Stimulated activated naive CD8-positive, alpha-beta T cell treated with anti-CD3 and anti-CD28 coated beads, Interleukin-15, Interleukin-2, amounts not matched to agents 100 U/mL and 50 U/mL, for 24 hours (primary cell): ENCODE measurements around the gene OBSL1.

ENCODE experiments used
- ATAC-seq: fragments of 150-1000 bp; cut with Tn5 transposase; one replicate; pipeline ENCODE4 v1.10.0; 2021
- DNase-seq: peaks from one replicate; pipeline ENCODE4 v3.0.0; 2021

The OBSL1 gene

GRCh38 chr2:219565130-219566080 is 5.9 kb downstream of the OBSL1 start:
- no peak for ATAC-seq

GRCh38 chr2:219563271-219563928 is 7.9 kb downstream of the OBSL1 start:
- DNase-seq (no peak), ATAC-seq (no peak)

More at GRCh38 chr2:219565130-219566080, 5.9 kb downstream of the OBSL1 start:
- DNase-seq, result no peak

- ATAC-seq, result no peak
- no peak for DNase-seq
Measured at GRCh38 chr2:219562049-219563020, 9.0 kb downstream of the OBSL1 start.

- ATAC-seq, result no peak
Measured at GRCh38 chr2:219561179-219562048, 9.9 kb downstream of the OBSL1 start.

GRCh38 chr2:219560893-219561178 is 10.5 kb downstream of the OBSL1 start:
- DNase-seq (no peak), ATAC-seq (no peak)

More at GRCh38 chr2:219561179-219562048, 9.9 kb downstream of the OBSL1 start:
- no peak for DNase-seq

- DNase-seq (peak; percentile 27), ATAC-seq (no peak)
Measured at GRCh38 chr2:219560037-219560892, 11.1 kb downstream of the OBSL1 start.

- no peak for ATAC-seq
- no peak for DNase-seq
Measured at GRCh38 chr2:219559156-219559915, 12.0 kb downstream of the OBSL1 start.

GRCh38 chr2:219557791-219558785 is 13.3 kb downstream of the OBSL1 start:
- ATAC-seq (peak; percentile 5), DNase-seq (no peak)

- ATAC-seq (no peak), DNase-seq (no peak)
Measured at GRCh38 chr2:219557320-219557719, 14.0 kb downstream of the OBSL1 start.

- DNase-seq, result no peak
- no peak for ATAC-seq
Measured at GRCh38 chr2:219556413-219556812, 14.9 kb downstream of the OBSL1 start.

- DNase-seq (no peak), ATAC-seq (no peak)
Measured at GRCh38 chr2:219555956-219556355, 15.4 kb downstream of the OBSL1 start.

- ATAC-seq (no peak), DNase-seq (no peak)
Measured at GRCh38 chr2:219554350-219554749, 17.0 kb downstream of the OBSL1 start.

- no peak for DNase-seq
- ATAC-seq, result no peak
Measured at GRCh38 chr2:219553463-219553963, 17.8 kb downstream of the OBSL1 start.

GRCh38 chr2:219553168-219553417 is 18.2 kb downstream of the OBSL1 start:
- no peak for DNase-seq
- ATAC-seq, result no peak

GRCh38 chr2:219552382-219553167 is 18.8 kb downstream of the OBSL1 start:
- DNase-seq (peak; percentile 87), ATAC-seq (peak; percentile 85)

- DNase-seq (peak; percentile 22), ATAC-seq (no peak)
Measured at GRCh38 chr2:219551441-219552381, 19.6 kb downstream of the OBSL1 start.
